ENCODE data around the gene COL4A1.
A peak's percentile ranks its signal among the peaks of the same experiment; 100 is the strongest.

The COL4A1 gene

DNA sequence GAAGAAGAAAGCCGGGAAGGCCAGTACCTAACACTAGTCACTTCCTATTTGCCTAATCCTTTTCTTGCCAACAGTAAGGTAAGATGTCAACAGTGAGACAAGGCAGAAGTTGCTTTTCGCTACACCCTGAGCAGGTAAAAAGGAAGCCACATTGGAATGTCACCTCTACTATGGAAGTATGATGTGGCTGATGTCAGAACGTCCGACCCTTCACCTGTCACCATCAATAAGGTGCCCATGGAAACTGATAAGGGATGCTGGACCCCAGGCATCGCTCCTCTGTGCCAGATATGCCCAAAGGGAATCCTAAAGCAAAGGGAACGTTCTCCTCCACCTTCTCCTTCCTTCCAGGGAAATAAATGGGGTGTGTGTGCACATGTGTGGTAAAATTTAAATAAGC lies 34.3 kb downstream of the COL4A1 start:
- DNase-seq: no peak

DNA sequence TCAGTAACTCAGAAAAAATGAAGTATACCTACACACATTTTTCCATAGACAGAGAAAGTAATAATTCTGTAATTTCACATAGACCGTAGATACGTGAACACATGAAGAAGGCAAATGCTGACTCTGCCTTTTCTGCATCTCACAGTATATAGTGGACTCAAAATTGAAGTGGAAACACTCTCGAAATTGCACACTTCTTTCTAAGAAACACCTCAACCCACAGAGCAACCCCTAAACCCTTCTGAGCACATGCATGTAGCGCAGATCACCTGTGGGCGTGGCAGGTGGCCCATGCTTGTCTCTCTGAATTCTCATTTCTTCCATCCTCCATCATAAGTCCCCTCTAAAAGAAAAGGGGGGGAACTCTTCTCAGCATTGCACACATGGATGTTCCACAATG lies 34.7 kb downstream of the COL4A1 start:
- DNase-seq: no peak

DNA sequence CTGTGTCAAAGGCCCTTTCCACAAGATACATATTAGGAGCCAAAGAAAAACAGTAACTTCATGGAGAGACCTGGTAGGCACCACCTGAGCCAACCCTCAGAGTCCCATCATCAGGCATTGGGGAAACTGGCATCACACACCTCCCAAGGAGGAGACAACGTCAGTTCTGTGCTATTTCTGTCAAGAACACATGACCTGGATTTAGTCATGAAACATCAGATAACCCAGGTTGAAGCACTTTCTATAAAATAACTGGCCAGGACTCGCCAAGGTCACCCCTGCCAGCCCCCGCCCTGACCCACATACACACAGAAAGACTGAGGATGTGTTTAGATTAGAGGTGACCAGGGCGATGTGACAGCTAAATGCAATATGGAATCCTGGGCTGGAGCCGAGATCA lies 35.6 kb downstream of the COL4A1 start:
- DNase-seq: no peak

DNA sequence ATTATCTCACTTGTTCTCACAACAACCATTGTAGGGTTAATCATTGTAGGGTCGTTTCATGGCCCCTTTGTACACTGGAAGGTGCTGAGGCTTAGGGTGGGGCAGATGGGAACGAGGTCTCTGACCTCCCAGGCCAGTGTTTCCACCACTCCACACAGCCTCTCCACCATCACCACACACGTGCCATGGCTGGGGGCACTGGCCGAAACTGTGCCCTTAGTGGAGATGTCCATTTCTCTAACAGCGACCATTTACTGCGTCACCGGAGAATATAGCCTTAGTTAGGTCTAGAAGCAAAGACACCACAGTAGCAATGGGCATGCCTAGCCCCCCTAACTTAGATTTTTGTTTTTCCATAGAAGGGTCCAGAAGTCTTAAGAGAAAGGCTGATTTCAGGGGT lies 36.5 kb downstream of the COL4A1 start:
- DNase-seq: no peak

DNA sequence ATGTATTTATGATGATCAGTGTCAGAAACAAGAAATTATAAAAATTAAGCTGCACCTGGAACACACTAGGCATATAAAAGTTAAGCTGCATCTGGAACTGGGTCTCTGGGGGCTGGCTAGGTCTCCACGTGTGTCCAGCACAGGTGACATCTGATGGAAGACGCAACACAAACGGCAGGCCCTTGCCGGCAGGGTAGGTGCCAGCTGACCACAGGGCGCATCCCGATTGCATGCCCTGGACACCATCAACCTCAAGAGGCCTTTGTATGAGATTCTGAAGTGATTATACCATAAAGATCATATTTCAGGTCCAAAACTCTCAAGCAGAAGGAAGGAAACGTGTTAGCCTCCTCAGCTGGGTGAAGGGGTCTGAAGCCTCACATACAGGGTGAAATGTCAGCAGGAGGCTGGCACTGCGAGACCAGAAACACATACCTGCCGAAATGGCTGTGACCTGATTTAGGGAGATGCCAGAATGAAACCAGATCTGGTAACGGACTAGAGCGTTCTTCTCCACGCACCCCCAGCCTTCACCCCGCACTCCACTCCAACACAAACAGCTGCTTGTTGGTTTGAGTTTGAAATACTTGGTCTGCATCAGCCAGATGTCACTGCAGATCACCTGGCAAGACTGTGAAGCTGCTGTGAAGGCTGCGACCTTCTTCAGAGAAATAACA lies 37.3 kb downstream of the COL4A1 start:
- peak in 2 of 3 experiments; percentile 13 to 59 for DNase-seq

DNA sequence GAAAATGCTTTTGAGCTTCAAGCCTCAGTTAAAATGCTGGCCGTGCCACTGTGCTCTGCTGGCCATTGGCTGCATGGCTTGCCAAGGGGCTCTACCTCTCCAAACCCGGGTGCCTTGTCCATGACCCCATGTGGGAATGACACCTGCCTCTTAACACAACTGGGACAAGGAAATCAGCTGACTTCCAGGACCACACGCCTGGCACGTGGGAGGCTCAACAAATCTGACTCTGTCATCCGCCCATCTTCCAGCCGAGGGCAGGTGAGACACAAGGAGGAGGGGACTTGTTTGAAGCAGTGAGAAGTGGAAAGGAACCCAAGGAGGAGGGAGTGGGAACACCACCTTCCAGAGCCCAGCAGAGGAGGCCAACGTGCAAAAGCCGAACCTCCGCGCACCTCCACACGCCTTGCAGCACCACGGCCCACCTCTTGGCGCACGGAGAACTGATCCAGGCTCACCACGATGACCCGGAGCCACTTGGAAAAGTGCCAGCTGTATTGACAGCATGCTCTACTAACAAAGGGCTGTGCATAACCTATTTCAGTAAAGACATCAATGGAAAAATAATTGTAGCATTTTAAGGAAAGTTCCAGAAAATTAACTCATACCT lies 38.3 kb downstream of the COL4A1 start:
- no peak for DNase-seq

DNA sequence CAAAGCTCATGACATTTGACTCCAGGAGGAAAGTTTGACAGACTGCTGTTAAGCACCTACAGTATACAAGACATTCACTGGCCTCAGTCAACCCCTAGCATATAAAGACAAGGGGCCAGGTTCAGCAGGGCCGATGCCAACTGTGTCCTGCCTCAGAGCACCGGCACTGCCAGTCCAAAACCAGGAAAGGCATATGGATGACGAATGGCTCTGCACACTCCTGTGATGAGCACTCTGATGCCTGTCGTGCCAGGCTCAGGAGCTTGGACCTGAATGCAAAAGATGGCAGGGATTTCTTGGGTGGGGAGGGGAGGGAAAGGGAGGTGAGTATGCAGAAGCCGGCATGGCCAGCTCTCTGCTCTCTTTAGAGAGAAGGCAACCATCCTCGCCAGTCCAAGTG lies 38.9 kb downstream of the COL4A1 start:
- DNase-seq: no peak

DNA sequence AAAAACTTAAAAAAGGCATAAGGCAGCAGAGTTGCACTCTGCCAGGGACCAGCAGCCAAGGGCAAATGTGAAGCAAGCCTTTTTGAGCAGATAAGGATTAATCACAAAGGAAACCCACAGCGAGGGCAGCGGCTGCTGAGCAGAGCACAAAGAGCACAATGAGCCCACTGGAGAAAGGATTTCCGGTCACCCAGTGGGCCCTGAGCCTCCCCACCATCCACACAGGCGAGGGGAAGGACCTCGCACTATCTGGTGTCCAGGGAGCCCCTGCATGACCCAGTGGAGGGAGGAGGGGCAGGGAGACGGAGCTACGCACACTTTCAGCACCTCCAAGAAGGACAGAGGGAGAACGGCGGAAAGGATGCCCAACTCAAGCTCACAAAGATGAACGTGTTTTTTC lies 40.0 kb downstream of the COL4A1 start:
- no peak for DNase-seq

DNA sequence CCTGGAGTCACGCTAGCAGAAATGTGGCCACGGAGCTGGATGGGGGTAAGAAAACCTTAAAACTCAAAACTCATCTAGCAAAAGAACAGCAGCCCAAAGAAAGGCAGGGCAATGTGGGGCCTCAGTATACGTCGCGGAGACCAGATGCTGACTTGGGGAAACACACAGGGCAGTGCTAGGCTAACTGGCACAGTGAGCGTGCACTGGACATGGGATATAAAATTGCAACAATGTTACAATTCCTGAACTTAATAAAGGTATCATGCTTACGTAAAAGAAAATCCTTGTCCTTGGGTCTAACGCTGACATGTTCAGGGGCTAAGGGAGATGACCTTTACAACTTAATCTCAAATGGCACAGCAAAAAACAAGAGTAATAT lies 40.5 kb downstream of the COL4A1 start:
- no peak for DNase-seq

DNA sequence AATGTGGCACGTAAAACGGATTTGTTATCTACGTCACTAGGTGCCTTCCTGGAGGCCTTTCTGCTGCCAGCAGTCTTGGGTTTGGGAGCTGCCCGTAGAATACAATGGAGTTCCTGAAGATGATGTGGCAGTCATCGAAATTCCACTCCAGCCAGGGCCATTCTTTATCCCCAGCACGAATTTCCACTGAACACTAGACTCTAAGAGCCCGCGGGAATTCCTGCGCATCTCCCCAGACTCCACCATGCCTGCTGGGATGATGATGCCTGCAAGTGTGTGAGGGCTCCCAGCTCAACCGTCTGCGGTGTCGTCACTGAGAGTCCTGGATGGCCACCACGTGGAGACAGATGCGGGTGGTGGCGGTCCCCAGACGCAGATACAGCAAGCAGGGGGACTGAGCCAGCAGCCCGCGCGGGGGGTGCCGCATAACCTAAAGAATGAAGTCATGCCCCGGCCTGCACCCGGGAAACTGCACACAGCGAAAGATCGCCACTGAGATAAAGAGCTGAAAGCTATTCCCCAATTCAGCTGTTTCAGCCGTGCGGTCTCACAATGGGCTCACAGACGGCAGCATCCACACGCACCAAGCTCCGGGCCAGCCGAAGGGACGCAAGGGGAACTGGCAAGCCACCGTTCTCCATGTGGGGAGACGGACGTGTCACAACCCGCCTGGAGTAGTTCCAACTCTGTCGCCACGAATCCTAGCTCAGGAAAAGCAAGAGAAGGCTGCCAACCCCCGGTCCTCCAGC lies 41.1 kb downstream of the COL4A1 start:
- no peak for DNase-seq

DNA sequence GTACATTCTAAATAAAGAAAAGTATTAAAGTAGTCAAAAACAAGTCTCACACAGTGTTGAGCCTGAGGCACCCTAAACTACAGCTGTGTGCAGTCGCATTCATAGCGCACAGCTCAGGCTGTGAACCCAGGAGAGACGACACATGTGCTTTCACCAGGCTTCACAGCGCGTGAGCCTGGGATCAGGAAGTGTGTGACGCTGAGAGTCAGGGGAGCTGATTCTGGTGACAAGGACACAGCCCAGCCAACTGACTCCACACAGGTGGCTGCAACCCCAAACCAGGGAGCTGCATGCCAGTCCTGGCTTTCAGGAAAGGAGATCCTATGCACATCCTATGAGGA lies 41.6 kb downstream of the COL4A1 start:
- no peak for DNase-seq

DNA sequence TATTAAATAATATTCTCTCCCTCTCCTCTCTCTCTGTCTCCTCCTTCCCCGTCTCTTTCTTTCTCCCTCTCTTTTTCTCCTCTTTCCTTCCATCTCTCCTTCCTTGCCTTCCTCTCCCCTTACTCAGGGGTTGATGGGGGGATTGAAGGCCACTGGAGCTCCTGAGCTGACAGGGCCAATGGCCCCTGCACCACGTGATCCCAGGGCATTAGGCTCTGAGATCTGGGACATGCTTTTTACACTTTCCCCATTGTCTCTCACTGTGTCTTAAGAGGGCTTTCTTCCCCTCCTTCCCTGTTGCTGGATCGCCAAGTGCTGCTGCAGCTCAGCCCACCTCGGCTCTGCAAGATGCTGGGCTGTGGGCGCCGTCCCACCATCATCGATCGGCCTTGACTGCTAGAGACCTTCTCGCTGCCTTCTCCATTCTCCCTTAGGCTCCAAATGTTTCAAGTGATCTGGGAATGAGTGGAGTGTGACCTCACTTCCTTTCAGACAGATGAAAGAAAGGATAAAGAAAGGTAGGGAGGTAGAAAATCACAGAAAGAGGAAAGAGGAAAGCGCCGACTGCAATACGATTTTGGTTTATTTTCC lies 42.2 kb downstream of the COL4A1 start:
- no peak for DNase-seq

DNA sequence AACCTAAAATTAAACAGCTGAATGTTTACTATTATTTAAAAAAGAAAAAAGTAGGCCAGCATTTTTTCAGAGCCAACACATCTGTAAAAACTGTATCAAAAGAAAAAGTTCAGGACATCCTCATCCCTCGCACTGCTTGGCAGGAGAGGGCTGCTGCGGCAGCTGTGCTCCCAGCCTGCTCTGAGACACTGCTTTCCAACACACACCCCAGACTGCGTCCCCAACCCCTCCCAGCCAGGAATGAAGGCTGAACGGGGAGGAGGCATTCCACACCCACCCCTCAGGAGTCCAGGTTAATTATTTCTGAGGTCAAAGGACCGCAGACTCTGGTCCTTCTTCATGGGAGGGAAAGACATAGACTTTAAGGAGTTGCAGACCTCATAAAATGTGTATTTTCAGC lies 43.1 kb downstream of the COL4A1 start:
- no peak for DNase-seq

DNA sequence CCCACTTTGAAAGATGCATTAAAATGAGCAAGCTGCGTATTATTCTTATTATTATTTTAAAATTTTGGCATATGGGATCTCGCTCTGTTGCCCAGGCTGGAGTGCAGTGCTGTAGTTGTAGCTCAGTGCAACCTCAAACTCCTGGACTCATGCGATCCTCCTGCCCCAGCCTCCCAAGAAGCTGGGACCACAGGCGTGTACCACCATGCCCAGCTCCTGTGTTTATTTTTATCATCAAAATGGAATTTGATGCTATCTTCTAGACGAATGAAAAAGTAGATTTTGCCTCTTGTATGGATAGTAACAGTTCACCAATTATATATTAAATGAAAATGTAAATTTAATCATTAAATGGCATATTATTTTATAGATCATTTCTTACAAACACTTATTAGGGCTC lies 43.6 kb downstream of the COL4A1 start:
- no peak for DNase-seq

DNA sequence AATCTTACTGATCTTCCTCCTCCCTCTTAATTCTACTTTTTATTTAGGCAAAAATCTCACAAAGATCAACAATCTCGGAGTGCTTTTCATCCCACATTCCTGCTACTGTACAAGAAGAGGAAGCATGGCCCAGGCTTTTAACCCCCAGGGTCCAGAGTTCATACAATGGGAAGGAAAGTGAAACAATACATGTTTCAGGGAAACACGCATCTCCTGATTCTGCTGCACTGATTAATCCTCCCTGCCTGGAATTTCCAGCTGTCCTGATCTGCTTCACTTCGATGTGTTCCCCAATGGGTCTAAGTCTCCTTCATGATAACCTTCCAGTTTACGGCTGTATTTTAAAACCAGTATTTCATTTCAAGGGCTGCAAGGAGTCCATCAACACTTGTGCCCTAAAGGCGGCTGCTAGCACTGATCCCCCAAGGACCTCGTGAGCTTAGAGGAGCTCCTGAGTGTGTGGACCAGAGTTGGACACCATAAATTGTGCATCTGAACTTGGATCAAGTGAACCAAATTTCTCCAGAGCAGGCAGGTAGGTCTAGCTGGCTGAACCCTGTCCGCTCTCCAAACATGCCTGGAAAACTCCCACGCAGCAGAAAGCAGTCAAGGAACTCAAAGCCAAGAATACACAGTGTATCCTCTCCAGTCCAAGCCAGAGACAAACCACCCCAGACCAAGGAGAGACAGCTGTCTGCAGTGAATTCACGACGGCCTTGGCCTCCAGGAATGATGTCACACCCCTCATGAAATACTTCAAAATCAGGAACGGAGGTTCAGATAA lies 44.3 kb downstream of the COL4A1 start:
- no peak for DNase-seq

DNA sequence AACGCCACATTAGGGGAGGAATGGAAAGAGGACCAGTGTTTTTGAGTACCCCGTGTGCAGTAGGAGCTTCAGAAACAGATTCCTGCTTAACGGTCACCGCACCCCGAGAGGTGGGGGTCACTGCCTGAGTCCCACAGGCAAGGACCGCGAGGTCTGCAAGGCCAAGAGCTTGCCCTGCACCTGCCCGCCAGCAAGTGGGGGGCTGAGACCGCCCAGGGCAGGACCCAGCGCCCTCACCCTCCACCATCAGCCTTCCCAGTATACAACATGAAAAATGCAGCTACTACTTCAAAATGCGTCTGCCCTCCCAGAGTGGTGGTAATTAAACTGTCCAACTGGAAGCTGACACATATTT lies 44.9 kb downstream of the COL4A1 start:
- no peak for DNase-seq

DNA sequence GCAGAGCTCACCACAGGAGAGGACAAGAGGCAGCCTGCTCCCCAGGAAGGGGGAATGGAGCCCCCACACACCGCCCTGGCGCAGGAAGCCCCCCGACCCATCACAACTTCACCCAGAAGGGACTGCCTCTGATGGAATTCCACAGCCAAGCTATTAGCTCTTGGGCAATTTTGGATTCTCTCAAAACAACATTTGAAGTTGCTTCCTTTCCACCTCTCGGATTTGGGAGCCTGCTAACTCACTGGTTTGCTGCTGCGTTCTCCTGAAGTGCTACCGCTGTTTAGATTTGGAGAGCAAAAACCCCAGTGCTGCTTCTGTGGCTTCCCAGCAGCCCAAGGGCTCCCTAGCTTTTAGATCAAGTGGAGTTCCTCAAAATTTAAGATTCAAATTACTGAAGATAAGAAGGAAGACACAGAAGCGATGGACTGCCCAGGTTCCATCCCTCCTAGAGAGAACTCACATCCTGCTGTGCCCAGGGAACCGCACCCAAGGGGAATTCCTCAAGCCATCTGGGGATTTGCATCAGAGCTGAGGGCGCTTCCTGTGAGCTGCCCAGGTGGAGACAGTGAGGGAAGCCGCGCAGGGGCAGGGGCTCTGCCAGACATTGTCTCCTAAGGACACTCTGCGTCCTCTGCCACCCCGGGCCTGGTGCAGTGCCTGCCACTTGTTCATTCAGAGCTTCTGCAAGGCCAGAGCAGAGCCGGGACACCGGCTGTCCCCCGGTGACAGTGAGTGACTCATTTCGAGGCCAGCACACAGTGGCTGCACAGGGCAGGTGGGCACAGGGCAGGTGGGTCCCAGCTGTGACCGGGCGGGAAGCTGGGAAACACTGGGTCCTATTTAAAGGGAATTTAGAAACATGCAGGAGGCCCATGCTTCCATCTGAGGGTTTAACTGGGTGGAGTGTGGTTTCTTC lies 45.5 kb downstream of the COL4A1 start:
- no peak for DNase-seq

DNA sequence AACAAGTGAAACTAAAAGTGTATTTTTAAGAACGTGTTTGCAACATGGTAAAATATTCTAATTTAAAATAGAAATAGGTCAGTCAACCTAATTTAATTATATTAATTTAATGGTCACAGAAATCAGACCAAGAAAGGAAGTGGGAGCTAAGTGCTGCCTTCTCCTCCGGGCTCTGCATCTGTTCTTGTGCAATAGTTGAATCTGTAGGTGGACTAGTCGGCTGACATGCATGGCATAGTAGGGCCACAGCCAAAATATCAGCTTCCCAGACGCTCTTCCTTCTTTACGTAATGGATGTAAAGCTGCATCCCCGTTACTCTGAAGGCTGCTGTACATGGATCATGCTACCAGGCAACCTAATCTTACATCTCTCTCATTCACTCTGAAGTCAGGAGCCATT lies 47.3 kb downstream of the COL4A1 start:
- no peak for DNase-seq

DNA sequence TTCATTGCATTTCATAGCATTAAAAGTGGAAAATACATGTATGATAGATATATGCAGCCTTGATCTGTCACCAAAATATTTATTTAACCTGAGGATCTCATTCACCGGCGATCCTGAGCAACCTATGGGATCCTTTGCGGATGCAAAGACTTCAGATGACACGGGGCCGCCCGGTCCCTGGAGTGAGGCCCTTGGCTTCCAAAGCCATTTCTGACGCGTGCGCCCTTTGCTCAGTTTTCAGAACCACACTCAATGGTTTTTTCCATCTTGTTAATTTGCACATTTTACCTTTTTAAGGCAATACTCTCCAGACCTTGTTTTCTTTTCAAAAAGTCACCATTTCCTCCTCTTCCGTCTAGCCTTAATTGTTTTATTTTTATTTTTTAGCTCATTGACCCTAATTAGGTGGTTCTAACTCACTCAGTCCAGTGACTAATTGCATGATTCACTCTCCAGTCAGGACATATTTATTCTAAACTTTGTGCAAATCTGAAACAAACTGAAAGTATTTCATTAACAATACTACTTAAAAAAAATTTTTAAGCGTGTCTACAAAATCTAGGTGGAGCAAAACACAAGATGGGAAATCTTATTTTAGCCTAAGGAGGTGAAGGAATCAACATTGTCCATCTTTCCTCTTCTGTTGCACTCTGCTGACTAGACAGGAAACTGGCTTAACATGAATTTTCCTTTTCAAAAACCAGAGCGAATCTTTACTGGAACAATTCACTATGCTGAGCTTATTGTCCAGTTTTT lies 47.9 kb downstream of the COL4A1 start:
- DNase-seq: no peak

DNA sequence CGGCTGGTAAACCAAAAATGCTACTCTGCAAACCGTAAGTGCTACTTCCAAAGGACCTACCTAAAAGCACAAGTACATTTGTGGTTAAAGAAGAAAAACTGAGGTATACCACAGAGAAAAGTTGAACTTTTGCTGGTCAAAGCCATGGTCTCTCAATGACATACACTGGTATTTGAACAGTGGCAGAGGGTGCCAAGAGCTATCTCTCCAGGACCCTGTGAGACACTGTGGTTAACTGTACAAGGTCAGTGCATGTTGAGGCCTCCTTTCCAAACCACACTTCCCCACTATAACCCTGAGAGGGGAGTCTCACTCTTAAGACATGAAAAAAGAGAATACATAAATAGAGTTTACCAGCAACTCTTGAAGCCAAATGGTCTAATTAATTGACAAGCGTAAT lies 49.5 kb downstream of the COL4A1 start:
- no peak for DNase-seq

DNA sequence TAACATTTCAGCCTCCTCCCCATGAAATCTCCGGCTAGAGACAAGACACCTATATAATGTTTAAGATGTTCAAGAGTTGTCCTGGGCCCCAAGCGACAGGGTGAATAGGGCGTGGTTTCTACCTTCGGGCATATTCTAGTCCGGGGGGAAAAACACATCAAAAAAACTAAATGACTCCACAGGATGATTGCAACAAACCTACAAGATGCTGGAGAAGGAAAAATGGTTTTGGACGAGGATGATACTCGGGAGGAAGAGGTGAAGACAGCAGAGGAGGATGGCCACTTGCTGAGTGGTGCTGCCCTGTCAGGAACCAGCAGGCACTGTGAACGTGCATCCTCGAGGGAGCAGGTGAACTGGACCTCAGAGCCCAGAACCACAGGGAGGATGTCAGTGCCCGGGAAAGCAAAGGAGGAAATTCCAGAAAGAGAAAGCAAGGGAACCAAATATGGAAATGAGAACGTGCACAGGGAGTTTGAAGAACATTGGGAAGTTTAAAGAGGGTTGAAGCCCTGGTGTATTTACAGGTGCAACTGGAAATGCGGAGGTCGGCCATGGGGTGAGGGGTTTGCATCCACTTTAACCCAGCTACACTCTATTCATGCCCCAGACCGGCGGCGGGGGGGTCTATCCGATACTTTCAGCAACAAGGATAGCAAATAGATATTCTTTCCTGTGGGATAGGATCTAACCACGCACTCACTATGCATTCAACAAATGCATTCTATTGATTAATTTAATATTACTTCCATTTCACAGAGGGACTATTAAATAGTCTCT lies 50.6 kb downstream of the COL4A1 start:
- no peak for DNase-seq

Data from NCI-H1417 (cell line).